Measurements from ENCODE around the gene MAP3K5. TPM values are rescaled to one million over a fixed set of nuclear protein-coding genes. Genes with fewer than 3 reads are reported as not detected.

The MAP3K5 gene
- total and polyA plus RNA-seq, 7 donors: 7.4 to 17.8 (median 9.4) TPM

DNA sequence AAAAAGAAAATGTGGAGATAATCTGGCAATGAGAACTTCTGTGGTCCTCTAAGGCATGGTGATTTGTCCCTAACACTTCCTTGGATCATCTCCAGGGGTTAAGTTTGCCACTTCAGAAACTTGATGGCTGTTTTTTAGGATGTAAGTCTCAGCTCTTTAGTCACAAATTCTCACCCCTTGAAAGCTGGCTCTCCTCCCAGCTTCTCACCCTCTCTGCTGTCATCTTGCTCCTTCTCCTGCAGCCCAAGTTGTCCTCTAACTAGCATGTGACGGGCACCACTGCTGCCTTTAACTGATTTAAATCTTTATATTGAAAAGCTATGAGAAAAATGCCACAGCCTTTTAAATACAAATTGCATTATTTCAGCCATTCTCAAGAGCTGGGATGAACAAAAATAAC, 107.8 kb downstream of the MAP3K5 start:
- no peak for DNase-seq
- Histone ChIP-seq H3K36me3 (no peaks in the 10 kb centered on the region), H3K4me1 (no peaks in the 10 kb centered on the region), H3K27me3 (no peaks in the 10 kb centered on the region), H3K27ac (no peak overlapping the region), H3K4me3 (no peak overlapping the region), H3K9me3 (no peaks in the 10 kb centered on the region)
- 84 to 93% methylated on average over 1 of the region's 1 CpG for WGBS, 2 donors
- intact Hi-C loops (cut with DNase I): no loop called here
- TF ChIP-seq POLR2A (IDR thresholded peaks at IDR 0.05) (no peak), EP300 (IDR thresholded peaks at IDR 0.05) (no peak), POLR2AphosphoS5 (IDR thresholded peaks at IDR 0.05) (no peak)
- TF ChIP-seq, protein P1, sequence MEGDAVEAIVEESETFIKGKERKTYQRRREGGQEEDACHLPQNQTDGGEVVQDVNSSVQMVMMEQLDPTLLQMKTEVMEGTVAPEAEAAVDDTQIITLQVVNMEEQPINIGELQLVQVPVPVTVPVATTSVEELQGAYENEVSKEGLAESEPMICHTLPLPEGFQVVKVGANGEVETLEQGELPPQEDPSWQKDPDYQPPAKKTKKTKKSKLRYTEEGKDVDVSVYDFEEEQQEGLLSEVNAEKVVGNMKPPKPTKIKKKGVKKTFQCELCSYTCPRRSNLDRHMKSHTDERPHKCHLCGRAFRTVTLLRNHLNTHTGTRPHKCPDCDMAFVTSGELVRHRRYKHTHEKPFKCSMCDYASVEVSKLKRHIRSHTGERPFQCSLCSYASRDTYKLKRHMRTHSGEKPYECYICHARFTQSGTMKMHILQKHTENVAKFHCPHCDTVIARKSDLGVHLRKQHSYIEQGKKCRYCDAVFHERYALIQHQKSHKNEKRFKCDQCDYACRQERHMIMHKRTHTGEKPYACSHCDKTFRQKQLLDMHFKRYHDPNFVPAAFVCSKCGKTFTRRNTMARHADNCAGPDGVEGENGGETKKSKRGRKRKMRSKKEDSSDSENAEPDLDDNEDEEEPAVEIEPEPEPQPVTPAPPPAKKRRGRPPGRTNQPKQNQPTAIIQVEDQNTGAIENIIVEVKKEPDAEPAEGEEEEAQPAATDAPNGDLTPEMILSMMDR (IDR thresholded peaks at IDR 0.05): no peak

DNA sequence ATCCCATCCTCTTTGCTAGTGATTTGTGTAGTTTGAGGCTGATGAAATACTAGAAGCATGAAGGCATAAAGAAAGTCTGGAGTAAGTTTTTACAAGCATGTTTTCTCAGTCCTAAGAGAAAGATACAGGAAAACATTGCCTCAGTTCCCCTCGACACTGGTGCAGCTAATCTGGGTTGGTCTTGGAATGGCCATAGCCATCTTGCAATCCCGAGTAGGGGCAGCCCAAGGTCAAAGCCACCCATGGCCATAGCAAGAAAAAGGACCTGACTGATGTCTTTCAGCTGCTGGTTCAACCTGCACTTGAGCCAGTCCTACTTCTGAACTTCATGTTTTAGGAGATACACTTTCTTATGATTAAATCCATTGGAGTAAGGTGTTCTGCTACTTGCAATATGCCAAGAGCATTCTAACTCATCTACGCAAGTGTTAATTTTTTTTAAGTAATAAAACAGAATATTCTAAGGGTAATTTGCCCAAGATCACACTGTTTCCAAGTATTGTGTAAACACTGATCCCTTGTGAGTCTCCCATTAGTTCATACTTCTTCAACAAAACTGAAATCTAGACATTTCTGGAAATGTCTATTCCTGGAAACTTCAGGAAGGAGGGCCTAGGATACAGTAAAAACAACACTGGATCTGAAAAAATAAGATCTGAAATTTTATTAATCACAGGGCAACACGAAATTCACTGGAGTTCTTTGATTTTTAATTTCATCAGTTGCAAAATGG, 108.9 kb downstream of the MAP3K5 start:
- intact Hi-C loops (cut with DNase I): no loop called here
- DNase-seq: no peak
- TF ChIP-seq POLR2AphosphoS5 (IDR thresholded peaks at IDR 0.05) (no peak), EP300 (IDR thresholded peaks at IDR 0.05) (no peak), POLR2A (IDR thresholded peaks at IDR 0.05) (no peak)
- TF ChIP-seq, protein P1 (IDR thresholded peaks at IDR 0.05): no peak
- no peaks in the 10 kb centered on the region for H3K4me1 ChIP-seq
- no peak overlapping the region for H3K27ac ChIP-seq
- no peaks in the 10 kb centered on the region for H3K9me3 ChIP-seq
- H3K36me3 ChIP-seq: no peaks in the 10 kb centered on the region
- no peaks in the 10 kb centered on the region for H3K27me3 ChIP-seq
- H3K4me3 ChIP-seq: no peak overlapping the region
- WGBS, 2 donors: 94 to 95% methylated on average over 4 of the region's 4 CpGs

DNA sequence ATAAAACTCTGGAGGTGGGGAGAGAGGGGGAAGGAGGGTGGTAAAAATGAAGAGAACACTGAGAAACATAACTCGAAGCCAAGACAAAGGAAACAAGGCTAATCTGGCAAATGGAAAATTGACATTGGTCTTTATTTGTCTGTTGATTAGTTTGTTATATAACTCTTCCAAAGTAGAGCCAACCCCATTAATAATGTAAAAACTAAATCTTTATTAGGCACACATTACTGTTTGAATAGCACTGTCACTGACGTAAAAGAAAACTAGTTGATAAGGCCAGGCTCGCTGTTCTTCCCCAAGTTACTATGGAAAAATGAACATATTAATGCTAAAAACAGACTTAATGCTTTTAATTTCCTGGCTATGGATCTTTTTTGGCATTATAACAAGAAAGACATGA, 110.0 kb downstream of the MAP3K5 start:
- intact Hi-C loops (cut with DNase I): no loop called here
- Histone ChIP-seq H3K4me1 (no peaks in the 10 kb centered on the region), H3K27ac (no peak overlapping the region), H3K27me3 (no peaks in the 10 kb centered on the region), H3K4me3 (no peak overlapping the region), H3K9me3 (no peaks in the 10 kb centered on the region), H3K36me3 (no peaks in the 10 kb centered on the region)
- TF ChIP-seq POLR2AphosphoS5 (IDR thresholded peaks at IDR 0.05) (no peak), POLR2A (IDR thresholded peaks at IDR 0.05) (no peak), EP300 (IDR thresholded peaks at IDR 0.05) (no peak)
- TF ChIP-seq, protein P1 (IDR thresholded peaks at IDR 0.05): no peak
- DNase-seq: no peak
- 87 to 95% methylated on average over 3 of the region's 3 CpGs for WGBS, 2 donors

DNA sequence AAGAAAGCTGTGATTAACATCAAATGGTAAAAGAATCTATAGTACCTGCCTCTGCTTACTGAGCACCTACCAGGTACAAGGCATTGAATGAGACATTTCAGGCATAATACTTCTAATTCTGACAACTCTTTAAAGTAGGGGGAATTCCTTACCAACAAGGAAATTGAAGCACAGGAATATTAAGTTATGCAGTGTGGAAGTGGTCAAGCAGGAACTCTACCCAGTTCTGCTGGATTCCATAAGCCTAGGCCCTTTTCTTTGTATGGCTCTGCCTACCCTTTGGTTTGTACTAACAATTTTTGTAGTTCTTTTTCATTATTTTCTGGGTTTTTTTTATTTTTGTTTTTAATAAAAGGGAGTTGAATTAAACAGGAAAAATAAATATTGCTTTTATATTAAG, 114.5 kb downstream of the MAP3K5 start:
- intact Hi-C loops (cut with DNase I): no loop called here
- H3K36me3 ChIP-seq: no peaks in the 10 kb centered on the region
- DNase-seq: no peak
- H3K27ac ChIP-seq: no peak overlapping the region
- H3K9me3 ChIP-seq: no peaks in the 10 kb centered on the region
- TF ChIP-seq, protein P1 (IDR thresholded peaks at IDR 0.05): no peak
- TF ChIP-seq POLR2A (IDR thresholded peaks at IDR 0.05) (no peak), EP300 (IDR thresholded peaks at IDR 0.05) (no peak), POLR2AphosphoS5 (IDR thresholded peaks at IDR 0.05) (no peak)
- H3K27me3 ChIP-seq: no peaks in the 10 kb centered on the region
- H3K4me1 ChIP-seq: no peaks in the 10 kb centered on the region
- H3K4me3 ChIP-seq: no peak overlapping the region

DNA sequence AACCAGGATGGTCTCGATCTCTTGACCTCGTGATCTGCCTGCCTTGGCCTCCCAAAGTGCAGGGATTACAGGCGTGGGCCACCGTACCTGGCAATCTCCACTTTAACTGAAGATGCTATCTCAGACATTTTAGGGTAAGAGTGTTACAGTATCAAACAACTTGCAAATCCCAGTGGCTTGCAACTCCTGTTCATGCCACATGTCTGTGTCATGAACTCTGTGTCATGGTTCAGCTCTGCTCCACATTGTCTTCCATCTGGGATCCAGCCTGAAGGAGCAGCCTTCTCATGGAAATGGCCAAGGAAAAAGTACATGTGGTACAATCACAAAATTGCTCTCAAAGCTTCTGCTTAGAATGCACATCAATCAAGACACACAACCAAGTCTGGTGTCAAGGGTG, 114.9 kb downstream of the MAP3K5 start:
- Histone ChIP-seq H3K27me3 (no peaks in the 10 kb centered on the region), H3K9me3 (no peaks in the 10 kb centered on the region), H3K27ac (no peak overlapping the region), H3K36me3 (no peaks in the 10 kb centered on the region), H3K4me1 (no peaks in the 10 kb centered on the region), H3K4me3 (no peak overlapping the region)
- TF ChIP-seq, protein P1 (IDR thresholded peaks at IDR 0.05): no peak
- TF ChIP-seq EP300 (IDR thresholded peaks at IDR 0.05): no peak
- TF ChIP-seq POLR2AphosphoS5 (IDR thresholded peaks at IDR 0.05): no peak
- TF ChIP-seq POLR2A (IDR thresholded peaks at IDR 0.05): no peak
- WGBS, 2 donors: 97 to 98% methylated on average over 4 of the region's 4 CpGs
- DNase-seq: no peak
- intact Hi-C loops (cut with DNase I): no loop called here

Data from sigmoid colon (tissue), 7 donors.